Loucy (cell line): Measurements from ENCODE around the gene CYP46A1.

Experiments used
- H2AFZ ChIP-seq: fragments of 200-600 bp; sonication (generic); 2 replicates; pipeline ENCODE4 v1.6.0; 2016; ENCODE audit warnings: antibody characterized with exemption, mild to moderate bottlenecking, low read length, moderate library complexity
- H3F3A ChIP-seq: fragments of 200-600 bp; 2 replicates; pipeline ENCODE4 v1.6.0; 2016; ENCODE audit warnings: antibody characterized with exemption, low read depth, mild to moderate bottlenecking
- H3K27me3 ChIP-seq: fragments of 200-600 bp; sonication (generic); 2 replicates; pipeline ENCODE4 v1.6.1; 2014; ENCODE audit warnings: low read length, mild to moderate bottlenecking; ENCODE audit not compliant: insufficient read depth, poor library complexity, severe bottlenecking
- H3K36me3 ChIP-seq: fragments of 200-600 bp; sonication (generic); 2 replicates; pipeline ENCODE4 v1.6.1; 2016; ENCODE audit warnings: low read length; ENCODE audit not compliant: insufficient read depth
- H3K4me1 ChIP-seq: fragments of 200-600 bp; sonication (generic); 2 replicates; pipeline ENCODE4 v1.5.1; 2014; ENCODE audit warnings: low read length, mild to moderate bottlenecking; ENCODE audit not compliant: insufficient read depth, poor library complexity, severe bottlenecking
- H3K4me2 ChIP-seq: fragments of 200-600 bp; sonication (generic); 2 replicates; pipeline ENCODE4 v1.6.0; 2014; ENCODE audit warnings: antibody characterized with exemption, low read length, low read depth, mild to moderate bottlenecking; ENCODE audit not compliant: poor library complexity, severe bottlenecking
- H3K4me3 ChIP-seq: fragments of 200-600 bp; sonication (generic); 2 replicates; pipeline ENCODE4 v1.5.1; 2014; ENCODE audit warnings: low read length, mild to moderate bottlenecking, mixed read lengths; ENCODE audit not compliant: poor library complexity, severe bottlenecking
- H3K79me2 ChIP-seq: fragments of 200-600 bp; sonication (generic); 2 replicates; pipeline ENCODE4 v1.6.1; 2014; ENCODE audit warnings: low read length; ENCODE audit not compliant: insufficient read depth
- H3K9ac ChIP-seq: fragments of 200-600 bp; sonication (generic); 2 replicates; pipeline ENCODE4 v1.6.0; 2014; ENCODE audit warnings: mild to moderate bottlenecking, low read depth, low read length, moderate library complexity; ENCODE audit not compliant: poor library complexity, severe bottlenecking
- H3K9me2 ChIP-seq: fragments of 200-600 bp; sonication (generic); replicated peaks from 2 replicates; pipeline ENCODE4 v1.6.1; 2016; ENCODE audit warnings: low read depth, low read length, mixed read lengths
- H3K9me3 ChIP-seq: fragments of 200-600 bp; sonication (generic); 2 replicates; pipeline ENCODE4 v1.6.1; 2014; ENCODE audit warnings: mild to moderate bottlenecking, antibody characterized with exemption, low read length, low read depth; ENCODE audit not compliant: insufficient read depth
- H4K20me1 ChIP-seq: fragments of 200-600 bp; sonication (generic); 2 replicates; pipeline ENCODE4 v1.6.0; 2014; ENCODE audit warnings: antibody characterized with exemption, low read length, mild to moderate bottlenecking; ENCODE audit not compliant: insufficient read depth, poor library complexity, severe bottlenecking
- EZH2phosphoT487 ChIP-seq: fragments of 200-600 bp; IDR thresholded peaks from 2 replicates; pipeline ENCODE4 v1.6.1; 2018; ENCODE audit warnings: antibody characterized with exemption, mild to moderate bottlenecking, moderate library complexity, borderline replicate concordance
- TF ChIP-seq, protein P1 (sequence below): fragments of 200-600 bp; sonication (generic); conservative IDR thresholded peaks from 2 replicates; pipeline ENCODE4 v1.5.1; 2014; ENCODE audit warnings: mild to moderate bottlenecking, antibody characterized with exemption, low read length

CYP46A1 gene

DNA sequence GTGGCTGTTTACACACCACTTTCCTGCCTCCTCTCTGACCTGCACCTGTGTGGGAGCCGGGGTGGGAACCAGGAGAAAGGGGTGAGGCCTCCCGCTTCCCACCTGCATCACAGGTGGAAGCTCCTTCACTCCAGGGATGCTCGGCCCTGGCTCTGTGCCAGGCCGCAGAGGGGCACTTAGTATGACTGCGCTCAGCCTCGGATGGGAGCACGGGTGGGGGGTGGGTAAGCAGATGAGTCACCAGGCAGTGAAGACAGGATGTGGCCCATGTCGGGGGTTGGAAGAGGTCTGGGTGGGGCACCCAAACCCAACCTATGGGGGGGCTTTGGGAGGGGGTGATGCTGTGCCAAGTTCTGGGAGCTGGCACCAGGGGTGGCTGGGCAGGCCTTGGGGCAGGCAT is 7.4 kb upstream of the CYP46A1 start:
- H4K20me1 ChIP-seq: no peaks in the 10 kb centered on the region
- H3F3A ChIP-seq: no peaks in the 10 kb centered on the region
- no peaks in the 10 kb centered on the region for H3K4me1 ChIP-seq
- no peaks in the 10 kb centered on the region for H3K27me3 ChIP-seq
- H3K4me2 ChIP-seq: no peak overlapping the region
- H3K36me3 ChIP-seq: no peaks in the 10 kb centered on the region
- no peak for TF ChIP-seq EZH2phosphoT487
- TF ChIP-seq, protein P1, sequence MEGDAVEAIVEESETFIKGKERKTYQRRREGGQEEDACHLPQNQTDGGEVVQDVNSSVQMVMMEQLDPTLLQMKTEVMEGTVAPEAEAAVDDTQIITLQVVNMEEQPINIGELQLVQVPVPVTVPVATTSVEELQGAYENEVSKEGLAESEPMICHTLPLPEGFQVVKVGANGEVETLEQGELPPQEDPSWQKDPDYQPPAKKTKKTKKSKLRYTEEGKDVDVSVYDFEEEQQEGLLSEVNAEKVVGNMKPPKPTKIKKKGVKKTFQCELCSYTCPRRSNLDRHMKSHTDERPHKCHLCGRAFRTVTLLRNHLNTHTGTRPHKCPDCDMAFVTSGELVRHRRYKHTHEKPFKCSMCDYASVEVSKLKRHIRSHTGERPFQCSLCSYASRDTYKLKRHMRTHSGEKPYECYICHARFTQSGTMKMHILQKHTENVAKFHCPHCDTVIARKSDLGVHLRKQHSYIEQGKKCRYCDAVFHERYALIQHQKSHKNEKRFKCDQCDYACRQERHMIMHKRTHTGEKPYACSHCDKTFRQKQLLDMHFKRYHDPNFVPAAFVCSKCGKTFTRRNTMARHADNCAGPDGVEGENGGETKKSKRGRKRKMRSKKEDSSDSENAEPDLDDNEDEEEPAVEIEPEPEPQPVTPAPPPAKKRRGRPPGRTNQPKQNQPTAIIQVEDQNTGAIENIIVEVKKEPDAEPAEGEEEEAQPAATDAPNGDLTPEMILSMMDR: no peak
- H3K9me2 ChIP-seq: no peaks in the 10 kb centered on the region
- no peak overlapping the region for H3K9ac ChIP-seq
- no peak overlapping the region for H2AFZ ChIP-seq
- H3K9me3 ChIP-seq: no peaks in the 10 kb centered on the region
- H3K79me2 ChIP-seq: no peaks in the 10 kb centered on the region
- no peak overlapping the region for H3K4me3 ChIP-seq

DNA sequence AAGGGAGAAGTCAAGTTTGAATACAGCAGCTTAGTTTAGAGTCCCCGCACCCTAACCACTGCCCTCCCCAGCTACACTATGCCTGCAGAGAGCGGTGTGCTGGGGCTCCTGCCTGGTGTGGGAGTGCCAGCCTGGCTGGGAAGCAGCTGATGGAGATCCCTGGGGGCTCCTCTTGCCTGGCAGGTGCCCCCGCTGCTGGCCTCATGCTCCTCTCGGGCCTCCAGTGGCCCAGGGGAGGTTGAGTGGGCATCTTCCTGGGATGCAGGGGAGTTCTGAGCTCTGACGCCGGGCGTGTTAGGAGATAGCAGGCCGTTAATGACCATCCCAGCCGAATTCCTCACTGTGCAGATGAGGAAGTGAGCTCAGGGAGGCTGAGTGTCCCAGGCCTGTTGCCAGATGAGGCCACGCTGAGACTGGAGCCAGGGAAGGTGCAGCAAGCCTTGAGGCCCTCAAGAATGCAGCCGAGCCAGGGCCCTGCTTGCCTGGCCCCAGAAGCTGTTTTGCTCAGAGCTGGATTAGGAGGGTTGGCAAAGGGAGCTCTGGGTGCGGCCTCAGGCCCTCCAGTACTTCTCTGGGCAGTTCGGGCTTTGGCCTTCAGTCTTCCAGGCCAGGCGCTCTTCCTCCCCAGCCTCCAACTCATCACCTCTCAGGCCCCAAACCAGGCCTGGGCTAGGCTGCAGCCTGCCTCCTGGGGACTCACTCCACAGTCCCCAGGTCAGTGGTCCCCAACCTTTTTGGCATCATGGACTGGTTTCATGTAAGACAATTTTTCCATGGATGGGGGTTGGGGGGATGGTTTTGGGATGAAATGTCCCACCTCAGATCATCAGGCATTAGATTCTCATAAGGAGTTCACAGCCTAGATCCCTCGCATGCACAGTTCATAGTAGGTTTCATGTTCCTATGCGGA is 6.6 kb upstream of the CYP46A1 start:
- Histone ChIP-seq H3K36me3 (no peaks in the 10 kb centered on the region), H2AFZ (no peak overlapping the region), H3F3A (no peaks in the 10 kb centered on the region), H3K4me2 (no peak overlapping the region), H4K20me1 (no peaks in the 10 kb centered on the region), H3K4me1 (no peaks in the 10 kb centered on the region), H3K27me3 (no peaks in the 10 kb centered on the region), H3K4me3 (no peak overlapping the region), H3K79me2 (no peaks in the 10 kb centered on the region), H3K9ac (no peak overlapping the region), H3K9me3 (no peaks in the 10 kb centered on the region), H3K9me2 (no peaks in the 10 kb centered on the region)
- TF ChIP-seq, protein P1: no peak

DNA sequence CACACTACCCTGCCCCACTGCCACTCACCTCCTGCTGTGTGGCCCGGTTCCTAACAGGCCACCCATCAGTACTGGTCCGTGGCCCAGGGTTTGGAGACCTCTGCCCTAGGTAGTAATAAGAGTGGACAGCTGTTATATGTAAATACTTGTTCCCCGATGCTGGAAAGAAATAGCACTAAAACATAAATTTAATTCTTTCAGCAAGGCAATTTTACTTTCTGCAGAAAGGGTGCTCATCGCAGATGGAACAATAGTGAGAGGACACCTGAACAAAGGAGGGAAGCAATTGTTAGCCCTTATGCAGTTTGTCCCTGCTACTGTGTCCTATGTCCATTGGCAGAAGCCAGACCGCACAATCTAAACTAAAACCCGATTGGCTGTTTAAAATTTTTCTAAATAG is 5.9 kb upstream of the CYP46A1 start:
- H3K4me3 ChIP-seq: no peak overlapping the region
- H4K20me1 ChIP-seq: no peaks in the 10 kb centered on the region
- no peaks in the 10 kb centered on the region for H3K9me2 ChIP-seq
- no peaks in the 10 kb centered on the region for H3K27me3 ChIP-seq
- no peaks in the 10 kb centered on the region for H3K9me3 ChIP-seq
- H3K9ac ChIP-seq: no peak overlapping the region
- TF ChIP-seq, protein P1: no peak
- TF ChIP-seq EZH2phosphoT487: no peak
- no peak overlapping the region for H2AFZ ChIP-seq
- no peaks in the 10 kb centered on the region for H3K36me3 ChIP-seq
- H3K4me1 ChIP-seq: peaks cover 4% of the 10 kb centered on the region
- H3F3A ChIP-seq: no peaks in the 10 kb centered on the region
- no peaks in the 10 kb centered on the region for H3K79me2 ChIP-seq
- no peak overlapping the region for H3K4me2 ChIP-seq
